ENCODE data around the gene RANBP10.
"Not testable (repeated sequence)": the region's sequence is repeated elsewhere in the genome, so short reads cannot be mapped to it uniquely, and the experiment has no call there.

Gene RANBP10

GRCh38 chr16:67701420-67701819, 104.9 kb downstream of the RANBP10 start:
- DNase-seq (ENCODE audit: low read depth) = no peak
- TF ChIP-seq, protein P1, sequence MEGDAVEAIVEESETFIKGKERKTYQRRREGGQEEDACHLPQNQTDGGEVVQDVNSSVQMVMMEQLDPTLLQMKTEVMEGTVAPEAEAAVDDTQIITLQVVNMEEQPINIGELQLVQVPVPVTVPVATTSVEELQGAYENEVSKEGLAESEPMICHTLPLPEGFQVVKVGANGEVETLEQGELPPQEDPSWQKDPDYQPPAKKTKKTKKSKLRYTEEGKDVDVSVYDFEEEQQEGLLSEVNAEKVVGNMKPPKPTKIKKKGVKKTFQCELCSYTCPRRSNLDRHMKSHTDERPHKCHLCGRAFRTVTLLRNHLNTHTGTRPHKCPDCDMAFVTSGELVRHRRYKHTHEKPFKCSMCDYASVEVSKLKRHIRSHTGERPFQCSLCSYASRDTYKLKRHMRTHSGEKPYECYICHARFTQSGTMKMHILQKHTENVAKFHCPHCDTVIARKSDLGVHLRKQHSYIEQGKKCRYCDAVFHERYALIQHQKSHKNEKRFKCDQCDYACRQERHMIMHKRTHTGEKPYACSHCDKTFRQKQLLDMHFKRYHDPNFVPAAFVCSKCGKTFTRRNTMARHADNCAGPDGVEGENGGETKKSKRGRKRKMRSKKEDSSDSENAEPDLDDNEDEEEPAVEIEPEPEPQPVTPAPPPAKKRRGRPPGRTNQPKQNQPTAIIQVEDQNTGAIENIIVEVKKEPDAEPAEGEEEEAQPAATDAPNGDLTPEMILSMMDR (conservative IDR thresholded peaks at IDR 0.05; ENCODE audit: control insufficient read depth, insufficient read depth, low read depth, low read length) = no peak
- H3K4me3 ChIP-seq (ENCODE audit: control insufficient read depth, low read depth, low read length) = no peak overlapping the region

GRCh38 chr16:67699265-67699664, 107.1 kb downstream of the RANBP10 start:
- TF ChIP-seq, protein P1 (conservative IDR thresholded peaks at IDR 0.05; ENCODE audit: control insufficient read depth, insufficient read depth, low read depth, low read length) = no peak
- no peak overlapping the region for H3K4me3 ChIP-seq (ENCODE audit: control insufficient read depth, low read depth, low read length)
- DNase-seq (ENCODE audit: low read depth) = no peak

DNA sequence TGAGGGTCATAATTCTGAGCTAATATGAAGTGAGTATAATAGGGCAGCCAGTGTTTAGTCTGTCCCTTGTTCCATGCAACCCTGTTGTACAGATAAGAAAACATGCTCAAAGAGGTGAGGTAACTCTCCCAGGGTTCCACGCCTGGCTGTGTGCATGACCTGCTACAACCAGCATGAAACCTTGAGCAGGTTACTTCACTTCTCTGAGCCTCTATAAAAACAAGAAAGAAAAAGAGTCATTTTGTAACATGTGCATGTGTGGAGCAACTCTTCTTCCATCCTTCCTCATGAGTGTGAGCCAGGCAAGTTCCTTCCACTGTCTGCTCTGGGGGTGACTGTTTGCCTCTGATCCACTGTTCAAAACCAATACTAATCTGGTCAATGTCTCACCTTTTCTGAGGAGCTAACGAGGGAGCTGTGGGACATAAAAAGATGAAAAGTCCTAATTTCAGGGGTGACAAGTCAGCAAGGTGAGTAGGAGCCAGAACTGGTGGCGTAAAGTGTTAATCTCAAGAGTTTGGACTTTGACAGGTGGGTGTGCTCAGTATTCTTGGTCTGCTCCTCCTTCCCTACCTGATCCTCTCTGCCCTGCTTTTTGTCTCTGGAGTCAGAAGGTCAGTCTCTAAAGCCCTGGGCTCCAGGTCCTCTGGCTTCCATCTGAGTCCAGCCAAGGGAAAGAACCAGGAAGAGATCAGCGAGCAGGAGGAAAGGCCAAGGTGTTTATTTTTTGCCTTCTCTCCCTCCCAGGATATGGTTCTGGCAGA, 108.8 kb downstream of the RANBP10 start:
- TF ChIP-seq, protein P1 (conservative IDR thresholded peaks at IDR 0.05; ENCODE audit: control insufficient read depth, insufficient read depth, low read depth, low read length) = no peak
- no peak for DNase-seq (ENCODE audit: low read depth)
- no peak overlapping the region for H3K4me3 ChIP-seq (ENCODE audit: control insufficient read depth, low read depth, low read length)

GRCh38 chr16:67694611-67695010, 111.7 kb downstream of the RANBP10 start:
- DNase-seq (ENCODE audit: low read depth) = no peak
- no peak overlapping the region for H3K4me3 ChIP-seq (ENCODE audit: control insufficient read depth, low read depth, low read length)
- TF ChIP-seq, protein P1 (conservative IDR thresholded peaks at IDR 0.05; ENCODE audit: control insufficient read depth, insufficient read depth, low read depth, low read length) = no peak

DNA sequence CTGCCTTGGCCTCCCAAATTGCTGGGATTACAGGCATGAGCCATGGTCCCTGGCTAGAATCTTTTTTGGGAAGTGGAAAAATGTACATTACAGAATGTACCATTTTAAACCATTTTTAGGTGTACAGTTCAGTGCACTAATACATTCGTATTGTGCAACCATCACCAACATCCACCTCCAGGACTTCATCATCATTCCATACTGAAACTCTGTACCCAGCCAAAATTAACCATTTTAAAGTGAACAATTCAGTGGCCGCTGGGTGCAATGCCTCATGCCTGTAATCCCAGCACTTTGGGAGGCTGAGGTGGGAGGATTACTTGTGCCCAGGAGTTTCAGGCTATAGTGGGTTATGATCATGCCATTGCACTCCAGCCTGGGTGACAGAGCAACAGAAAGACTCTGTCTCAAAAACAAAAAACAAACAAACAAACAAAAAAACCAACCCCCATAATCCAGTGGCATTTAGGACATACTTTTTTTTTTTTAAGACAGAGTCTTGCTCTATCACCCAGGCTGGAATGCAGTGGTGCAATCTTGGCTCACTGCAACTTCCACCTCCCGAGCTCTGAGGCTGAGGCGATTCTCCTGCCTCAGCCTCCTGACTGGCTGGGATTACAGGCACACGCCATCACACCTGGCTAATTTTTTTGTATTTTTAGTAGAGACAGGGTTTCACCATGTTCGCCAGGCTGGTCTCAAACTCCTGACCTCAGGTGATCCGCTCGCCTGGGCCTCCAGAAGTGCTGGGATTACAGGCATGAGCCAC, 112.7 kb downstream of the RANBP10 start:
- H3K4me3 ChIP-seq (ENCODE audit: control insufficient read depth, low read depth, low read length); DNase-seq (ENCODE audit: low read depth): not testable (repeated sequence)

DNA sequence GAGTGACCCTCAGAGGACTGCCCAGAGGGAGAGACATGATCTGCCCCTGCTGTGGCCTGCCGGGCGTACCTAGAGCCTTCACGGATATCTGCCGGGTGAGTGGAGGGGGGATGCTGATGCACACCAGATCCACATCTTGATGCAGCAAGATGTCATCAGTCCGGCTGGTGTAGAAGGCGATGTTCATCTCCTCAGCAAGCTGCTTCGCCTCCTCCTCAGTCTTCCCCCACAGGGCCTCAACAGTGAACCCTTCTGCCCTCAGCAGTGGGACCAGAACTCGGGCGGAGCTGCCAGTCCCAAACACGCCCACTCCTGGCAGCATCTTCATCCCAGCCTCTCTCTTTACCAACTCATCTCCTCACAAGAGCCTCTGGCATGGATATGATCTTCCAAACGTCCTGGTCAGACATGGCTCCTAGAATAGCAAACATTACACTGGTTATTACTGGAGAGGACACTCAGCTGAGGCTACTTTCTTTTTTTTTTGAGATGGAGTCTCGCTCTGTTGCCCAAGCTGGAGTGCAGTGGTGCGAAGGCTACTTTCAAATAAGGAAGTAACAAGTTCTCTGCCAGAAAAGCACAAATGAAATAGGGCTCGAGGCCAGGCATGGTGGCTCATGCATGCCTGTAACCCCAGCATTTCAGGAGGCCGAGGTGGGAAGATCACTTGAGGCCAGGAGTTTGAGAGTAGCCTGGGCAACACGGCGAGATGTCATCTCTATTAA, 120.8 kb downstream of the RANBP10 start:
- TF ChIP-seq, protein P1 (conservative IDR thresholded peaks at IDR 0.05; ENCODE audit: control insufficient read depth, insufficient read depth, low read depth, low read length) = no peak
- no peak for DNase-seq (ENCODE audit: low read depth)
- no peak overlapping the region for H3K4me3 ChIP-seq (ENCODE audit: control insufficient read depth, low read depth, low read length)

DNA sequence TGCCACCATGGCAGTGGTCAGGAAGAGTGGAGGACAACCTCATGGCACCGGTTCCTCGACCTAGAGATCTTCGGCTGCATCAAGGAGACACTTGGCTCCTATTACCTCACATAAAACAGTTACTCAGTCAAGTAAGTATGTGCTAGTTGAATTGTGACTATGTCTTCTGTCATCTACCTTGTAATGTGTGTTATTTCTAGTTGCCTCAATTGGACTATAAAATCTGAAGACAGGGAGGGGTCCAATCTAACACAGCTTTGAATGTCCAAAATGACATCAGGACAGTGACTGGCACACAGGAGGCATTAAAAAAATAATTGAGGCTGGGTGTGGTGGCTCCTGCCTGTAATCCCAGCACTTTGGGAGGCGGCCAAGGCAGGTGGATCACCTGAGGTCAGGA, 122.6 kb downstream of the RANBP10 start:
- H3K4me3 ChIP-seq (ENCODE audit: control insufficient read depth, low read depth, low read length) = no peak overlapping the region
- TF ChIP-seq, protein P1 (conservative IDR thresholded peaks at IDR 0.05; ENCODE audit: control insufficient read depth, insufficient read depth, low read depth, low read length) = no peak
- no peak for DNase-seq (ENCODE audit: low read depth)

Data from fibroblast of mammary gland (primary cell).